Inflammatory macrophage (primary cell): Measurements from ENCODE around the gene ZIK1.

Experiments used
- DNase-seq, 2 donors: peaks; one replicate each; pipeline ENCODE4 v3.0.0-alpha.2; 2020 to 2022
- total RNA-seq, 18 experiments: gene quantifications; one replicate each; lab custom pipeline; 2026; ENCODE audit warnings: mixed read lengths in 6 of 18, inconsistent platforms in 2 of 18; lab: John Stamatoyannopoulos, UW

Gene ZIK1
- 0.69 to 11.4 (median 6.7) reads per million in 18 experiments for total RNA-seq

GRCh38 chr19:57583521-57584416, at the start of gene ZIK1:
TSS of gene ZIK1 (plus strand) at chr19:57584145. CDS start at chr19:57584357, 212 bp downstream.
- peak; percentile 92 to 94 for DNase-seq

GRCh38 chr19:57537953-57538547, 45.9 kb upstream of the ZIK1 start:
- no peak for DNase-seq

GRCh38 chr19:57546513-57546912, 37.4 kb upstream of the ZIK1 start:
- DNase-seq: no peak

- DNase-seq: no peak
Measured at GRCh38 chr19:57552432-57552831, 31.5 kb upstream of the ZIK1 start.

- no peak for DNase-seq
Measured at GRCh38 chr19:57557659-57558058, 26.3 kb upstream of the ZIK1 start.

- no peak for DNase-seq
Measured at GRCh38 chr19:57558525-57558924, 25.4 kb upstream of the ZIK1 start.

GRCh38 chr19:57559008-57559403, 24.9 kb upstream of the ZIK1 start:
- DNase-seq: peak in 1 of 2 donors; percentile 13

GRCh38 chr19:57559404-57560025, 24.4 kb upstream of the ZIK1 start, which contains the start of gene ZNF550:
TSS of gene ZNF550 (minus strand) at chr19:57559863. CDS start at chr19:57559682, 181 bp downstream.
- peak; percentile 79 to 87 for DNase-seq

GRCh38 chr19:57560049-57560491, 23.9 kb upstream of the ZIK1 start:
- DNase-seq: no peak

- DNase-seq: no peak
Measured at GRCh38 chr19:57563547-57563946, 20.4 kb upstream of the ZIK1 start.

- DNase-seq: peak in 1 of 2 donors; percentile 47
Measured at GRCh38 chr19:57566396-57567265, 17.3 kb upstream of the ZIK1 start.

- DNase-seq: no peak
Measured at GRCh38 chr19:57570707-57571106, 13.2 kb upstream of the ZIK1 start.

- no peak for DNase-seq
Measured at GRCh38 chr19:57572415-57572947, 11.5 kb upstream of the ZIK1 start.

GRCh38 chr19:57576661-57577060, 7.3 kb upstream of the ZIK1 start:
- no peak for DNase-seq

GRCh38 chr19:57578487-57579205, 5.3 kb upstream of the ZIK1 start, which contains the start of gene ZNF416:
TSS of gene ZNF416 (minus strand) at chr19:57578911. CDS start at chr19:57578704, 207 bp downstream.
- DNase-seq: peak; percentile 99

GRCh38 chr19:57583104-57583520, 833 bp upstream of the ZIK1 start:
- no peak for DNase-seq

- DNase-seq: no peak
Measured at GRCh38 chr19:57587529-57587928, 3.6 kb downstream of the ZIK1 start.

GRCh38 chr19:57599377-57599760, 15.4 kb downstream of the ZIK1 start:
- no peak for DNase-seq

GRCh38 chr19:57599761-57600383, 15.9 kb downstream of the ZIK1 start, which contains the start of gene ZNF530:
TSS of gene ZNF530 (plus strand) at chr19:57599885. CDS start at chr19:57604346, 4,461 bp downstream.
- DNase-seq: peak; percentile 93 to 94

GRCh38 chr19:57606931-57607330, 23.0 kb downstream of the ZIK1 start:
- no peak for DNase-seq
